ENCODE data around the gene AVPR1B.
A peak's percentile ranks its signal among the peaks of the same experiment; 100 is the strongest.

AVPR1B gene

GRCh38 chr1:206111271-206111927 lies 5.8 kb downstream of the AVPR1B start:
- no peak for DNase-seq (ENCODE audit: low spot score)

- DNase-seq (ENCODE audit: low spot score), result no peak
Measured at GRCh38 chr1:206110820-206111219, 6.4 kb downstream of the AVPR1B start.

- no peak for DNase-seq (ENCODE audit: low spot score)
Measured at GRCh38 chr1:206110161-206110560, 7.0 kb downstream of the AVPR1B start.

- DNase-seq (ENCODE audit: low spot score), result no peak
Measured at GRCh38 chr1:206109718-206110117, 7.5 kb downstream of the AVPR1B start.

- DNase-seq (ENCODE audit: low spot score), result no peak
Measured at GRCh38 chr1:206108635-206109034, 8.6 kb downstream of the AVPR1B start.

- DNase-seq (ENCODE audit: low spot score), result no peak
Measured at GRCh38 chr1:206107168-206107544, 10.0 kb downstream of the AVPR1B start.

- peak; percentile 75 for DNase-seq (ENCODE audit: low spot score)
Measured at GRCh38 chr1:206106328-206107167, 10.6 kb downstream of the AVPR1B start.

GRCh38 chr1:206105464-206105995 lies 11.7 kb downstream of the AVPR1B start:
- no peak for DNase-seq (ENCODE audit: low spot score)

GRCh38 chr1:206103979-206104378 lies 13.2 kb downstream of the AVPR1B start:
- no peak for DNase-seq (ENCODE audit: low spot score)

GRCh38 chr1:206102292-206102936 lies 14.8 kb downstream of the AVPR1B start:
- DNase-seq (ENCODE audit: low spot score), result no peak

GRCh38 chr1:206101351-206102045 lies 15.7 kb downstream of the AVPR1B start:
- DNase-seq (ENCODE audit: low spot score), result no peak

- no peak for DNase-seq (ENCODE audit: low spot score)
Measured at GRCh38 chr1:206100226-206100815, 16.9 kb downstream of the AVPR1B start.

- DNase-seq (ENCODE audit: low spot score), result no peak
Measured at GRCh38 chr1:206098242-206098919, 18.8 kb downstream of the AVPR1B start.

GRCh38 chr1:206097381-206097780 lies 19.8 kb downstream of the AVPR1B start:
- DNase-seq (ENCODE audit: low spot score), result no peak

GRCh38 chr1:206094024-206094423 lies 23.2 kb downstream of the AVPR1B start:
- no peak for DNase-seq (ENCODE audit: low spot score)

GRCh38 chr1:206089341-206089740 lies 27.8 kb downstream of the AVPR1B start:
- DNase-seq (ENCODE audit: low spot score), result no peak

GRCh38 chr1:206087091-206087490 lies 30.1 kb downstream of the AVPR1B start:
- DNase-seq (ENCODE audit: low spot score), result no peak

GRCh38 chr1:206083750-206084149 lies 33.4 kb downstream of the AVPR1B start:
- DNase-seq (ENCODE audit: low spot score), result no peak

GRCh38 chr1:206082831-206083695 lies 34.1 kb downstream of the AVPR1B start:
- no peak for DNase-seq (ENCODE audit: low spot score)

- DNase-seq (ENCODE audit: low spot score), result no peak
Measured at GRCh38 chr1:206081856-206082255, 35.3 kb downstream of the AVPR1B start.

All from CD4-positive, alpha-beta T cell treated with Interleukin-2 at 100 ng/mL for 4 hours (primary cell).